HepG2 (cell line): ENCODE measurements around the gene DHX8. TPM values are rescaled to one million over a fixed set of nuclear protein-coding genes. Genes with fewer than 3 reads are reported as not detected.

Experiments
- ATAC-seq: fragments of 200-7000 bp; cut with Tn5 transposase; 3 replicates; pipeline ENCODE4 v1.9.1; 2020; ENCODE audit warnings: mild to moderate bottlenecking, moderate library complexity
- BruUV-seq: library from RNA; stranded (reverse); fragments of 400-500 nt; replicated peaks from 2 replicates; lab custom pipeline; 2021; lab: Mats Ljungman, UMichigan
- CTCF ChIA-PET: fragments of 300-600 bp; formaldehyde crosslinking; extraction: SDS; loops from one replicate; lab custom pipeline; 2021; ENCODE audit warnings: low total read pairs, inconsistent platforms, low intra/inter-chr PET ratio; lab: Yijun Ruan, JAX
- POLR2A ChIA-PET: fragments of 350-600 bp; sonication (Branson Sonifier 250); formaldehyde crosslinking; loops from one replicate; lab custom pipeline; 2020; ENCODE audit warnings: antibody characterized with exemption, inconsistent platforms; lab: Yijun Ruan, JAX
- DNase-seq: peaks from one replicate; pipeline ENCODE4 v3.0.0-alpha.2; 2015; ENCODE audit warnings: low spot score
- FAIRE-seq: peaks from 3 replicates; lab custom pipeline; 2011; peaks lifted over from hg19 to GRCh38; lab: Jason Lieb, UNC
- H2AFZ ChIP-seq: one replicate; pipeline ENCODE4 v1.6.1; 2011; ENCODE audit warnings: low read length, inconsistent platforms
- H3K27ac ChIP-seq: fragments of 300-600 bp; 3 replicates; pipeline ENCODE4 v1.8.0; 2011; ENCODE audit warnings: mixed run types, mild to moderate bottlenecking, mixed read lengths, low read length, inconsistent platforms; ENCODE audit not compliant: insufficient read depth; ENCODE audit errors: extremely low read length
- H3K27me3 ChIP-seq, 2 experiments: fragments of 200-600 bp in 1 of 2; 2 replicates in 1 of 2; 3 replicates in 1 of 2; pipeline versions ENCODE4 v1.6.0 to v1.8.0; 2011; ENCODE audit warnings: low read length in 2 of 2, mild to moderate bottlenecking in 2 of 2, moderate library complexity in 2 of 2, inconsistent platforms in 1 of 2; ENCODE audit not compliant: insufficient read depth in 2 of 2, control insufficient read depth in 1 of 2
- H3K36me3 ChIP-seq, 2 experiments: fragments of 200-600 bp in 1 of 2; replicated peaks in 1 of 2; 2 replicates in 1 of 2; 3 replicates in 1 of 2; pipeline versions ENCODE4 v1.5.1 to v1.8.0; 2011; ENCODE audit warnings: low read length in 2 of 2, inconsistent platforms in 1 of 2; ENCODE audit not compliant: insufficient read depth in 2 of 2, control insufficient read depth in 1 of 2
- H3K4me1 ChIP-seq: 2 replicates; pipeline ENCODE4 v1.5.1; 2012; ENCODE audit warnings: low read length, inconsistent platforms; ENCODE audit not compliant: insufficient read depth
- H3K4me2 ChIP-seq: 2 replicates; pipeline ENCODE4 v1.6.0; 2011; ENCODE audit warnings: low read depth, low read length, inconsistent platforms
- H3K4me3 ChIP-seq, 3 experiments: fragments of 200-600 bp in 1 of 3; sonication (generic), shearing (Covaris generic) in 1 of 3; replicated peaks in 1 of 3; 2 replicates each; pipeline ENCODE4 v1.5.1; 2011 to 2016; ENCODE audit warnings: low read length in 3 of 3, inconsistent platforms in 2 of 3, low read depth in 2 of 3, mild to moderate bottlenecking in 2 of 3, control low read depth in 1 of 3, mixed read lengths in 1 of 3; ENCODE audit not compliant: insufficient read depth in 1 of 3
- H3K79me2 ChIP-seq: one replicate; pipeline ENCODE4 v1.6.1; 2011; ENCODE audit warnings: low read length, inconsistent platforms; ENCODE audit not compliant: insufficient read depth
- H3K9ac ChIP-seq: 2 replicates; pipeline ENCODE4 v1.6.0; 2011; ENCODE audit warnings: mild to moderate bottlenecking, low read depth, low read length, inconsistent platforms; ENCODE audit not compliant: insufficient read depth
- H3K9me3 ChIP-seq: 2 replicates; pipeline ENCODE4 v1.5.1; 2012; ENCODE audit warnings: mild to moderate bottlenecking, low read length
- H4K20me1 ChIP-seq: 2 replicates; pipeline ENCODE4 v1.6.0; 2011; ENCODE audit warnings: inconsistent platforms, mild to moderate bottlenecking, low read length, moderate library complexity; ENCODE audit not compliant: insufficient read depth
- ERF ChIP-seq: IDR thresholded peaks from 2 replicates; pipeline ENCODE4 v1.6.1; 2018; ENCODE audit warnings: missing biosample characterization, missing genetic modification reagents
- FOSL2 ChIP-seq: sonication (generic); formaldehyde crosslinking; IDR thresholded peaks from 2 replicates; pipeline ENCODE4 v1.4.0; 2020; ENCODE audit warnings: missing genetic modification reagents
- NFKB2 ChIP-seq: sonication (generic); formaldehyde crosslinking; IDR thresholded peaks from 2 replicates; pipeline ENCODE4 v1.4.0; 2020; ENCODE audit warnings: missing genetic modification reagents, borderline replicate concordance
- POLR2G ChIP-seq: fragments of 200-400 bp; formaldehyde crosslinking; IDR thresholded peaks from 2 replicates; pipeline ENCODE4 v1.6.1; 2018; ENCODE audit warnings: mild to moderate bottlenecking, low read depth, low read length, moderate library complexity
- PRMT3 ChIP-seq: sonication (generic); formaldehyde crosslinking; IDR thresholded peaks from 2 replicates; pipeline ENCODE4 v1.8.1; 2022; ENCODE audit warnings: low read depth, mild to moderate bottlenecking, moderate library complexity, missing genetic modification reagents, borderline replicate concordance
- SP140L ChIP-seq: sonication (generic); formaldehyde crosslinking; IDR thresholded peaks from 2 replicates; pipeline ENCODE4 v1.4.0; 2020; ENCODE audit warnings: missing genetic modification reagents, borderline replicate concordance
- TBX2 ChIP-seq: sonication (generic); formaldehyde crosslinking; IDR thresholded peaks from 2 replicates; pipeline ENCODE4 v1.5.0; 2020; ENCODE audit warnings: missing genetic modification reagents, mild to moderate bottlenecking, borderline replicate concordance
- ZNF121 ChIP-seq: sonication (generic); formaldehyde crosslinking; IDR thresholded peaks from 2 replicates; pipeline ENCODE4 v1.5.0; 2020; ENCODE audit warnings: mild to moderate bottlenecking, missing genetic modification reagents
- WGBS: methylation state at CpG from one replicate; pipeline ENCODE4 v1.1.6; 2017; ENCODE audit warnings: low lambda C conversion rate; 5-methylcytosine and 5-hydroxymethylcytosine counted together
- in situ Hi-C: cut with HindIII; loops from 2 replicates; pipeline ENCODE4 v1.10.0; 2017; ENCODE audit warnings: low pct_unique_long_range_greater_than_20kb; ENCODE audit not compliant: extremely low pct_ligation_motif_present
- intact Hi-C: fragments of 100-400 bp; cut with micrococcal nuclease; formaldehyde crosslinking; loops from one replicate; pipeline ENCODE4 v1.10.0; 2022; ENCODE audit not compliant: unreplicated experiment
- polyA plus RNA-seq, 8 experiments: library from polyadenylated mRNA; depleted of rRNA in 3 of 8; stranded (reverse) in 7 of 8; unstranded in 1 of 8; fragments of >200 nt; fragmentation: Illumina TruSeq in 4 of 8; extraction: Trizol in 4 of 8; gene quantifications; 2 replicates each; pipeline versions ENCODE4 v1.2.1 to v1.2.3, GENCODE V29; 2011 to 2016; ENCODE audit warnings: low read depth in 4 of 8, missing spikeins in 1 of 8, mixed read lengths in 1 of 8; ENCODE audit not compliant: insufficient read depth in 1 of 8
- total RNA-seq, 5 experiments: library from RNA; depleted of rRNA; stranded (reverse); fragments of >200 nt; fragmentation: Illumina TruSeq; extraction: Trizol; gene quantifications; 2 replicates each; pipeline ENCODE4 v1.2.3, GENCODE V29; 2016; ENCODE audit warnings: low read depth in 1 of 5
- TF ChIP-seq, protein P1 (sequence below): sonication (generic); formaldehyde crosslinking; IDR thresholded peaks from 2 replicates; pipeline ENCODE4 v1.5.0; 2020; ENCODE audit warnings: mild to moderate bottlenecking, missing genetic modification reagents
- TF ChIP-seq, protein P2 (sequence below): sonication (generic); formaldehyde crosslinking; IDR thresholded peaks from 2 replicates; pipeline ENCODE4 v1.5.1; 2020; ENCODE audit warnings: mild to moderate bottlenecking, missing genetic modification reagents, borderline replicate concordance
- TF ChIP-seq, protein P3 (sequence below): IDR thresholded peaks from 2 replicates; pipeline ENCODE4 v1.6.1; 2012; ENCODE audit warnings: inconsistent platforms
- TF ChIP-seq, protein P4 (sequence below), 2 experiments: sonication (generic) in 1 of 2; formaldehyde crosslinking in 1 of 2; IDR thresholded peaks; 2 replicates each; pipeline versions ENCODE4 v1.4.0 to v1.6.1; 2018 to 2020; ENCODE audit warnings: missing genetic modification reagents in 2 of 2, borderline replicate concordance in 1 of 2, low read depth in 1 of 2, mild to moderate bottlenecking in 1 of 2, missing biosample characterization in 1 of 2

The DHX8 gene
- total and polyA plus RNA-seq, 2 of the 13 experiments (the other 11 are each of a cell fraction or from before 2014, with no cell fraction given): 24.8 to 48.9 TPM

DNA sequence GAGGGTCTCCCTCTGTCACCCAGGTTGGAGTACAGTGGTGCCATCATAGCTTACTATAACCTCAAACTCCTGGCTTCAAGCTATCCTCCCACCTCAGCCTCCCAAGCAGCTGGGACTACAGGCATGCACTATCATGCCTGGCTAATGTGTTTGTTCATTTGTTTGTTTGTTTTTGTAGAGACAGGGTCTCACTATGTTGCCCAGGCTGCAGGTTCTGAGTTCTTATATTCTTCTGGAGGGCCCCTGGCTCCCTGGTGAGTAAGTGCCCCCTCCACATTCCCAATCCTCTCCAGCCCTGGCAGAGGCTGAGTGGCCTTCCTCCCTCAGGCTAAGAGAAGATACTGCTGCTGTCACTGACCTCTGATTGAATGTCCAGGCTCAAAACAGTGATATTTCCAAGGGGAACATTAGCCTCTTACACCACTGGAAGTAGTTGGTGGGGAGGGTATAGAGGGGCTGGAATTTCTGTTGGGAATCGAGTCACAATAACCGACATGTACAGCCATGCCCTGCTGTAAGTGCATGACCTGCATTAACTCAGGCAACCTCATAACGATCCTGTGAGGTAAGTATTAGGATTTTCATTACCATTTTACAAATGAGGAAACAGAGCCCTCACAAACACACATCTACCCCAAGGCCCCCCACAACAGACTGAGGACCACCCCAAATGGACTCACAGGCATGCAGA is 65.1 kb downstream of the DHX8 start:
- Histone ChIP-seq H3K4me2 (no peak overlapping the region), H3K9ac (no peak overlapping the region), H3K79me2 (peaks cover 16% of the 10 kb centered on the region), H3K36me3 (no peaks in the 10 kb centered on the region), H3K4me1 (peaks cover 74% of the 10 kb centered on the region), H4K20me1 (no peaks in the 10 kb centered on the region), H3K27me3 (peaks cover 0 to 3% of the 10 kb centered on the region in 2 experiments; a peak in 1 of 5 replicates), H3K9me3 (no peaks in the 10 kb centered on the region), H2AFZ (no peak overlapping the region), H3K27ac (no peak overlapping the region), H3K4me3 (no peak overlapping the region)
- FAIRE-seq (no peak), DNase-seq (no peak), ATAC-seq (no peak)
- 85% methylated on average over 3 of the region's 3 CpGs for WGBS
- TF ChIP-seq NFKB2 (CRISPR knock-in tag): no peak
- no peak for TF ChIP-seq FOSL2 (CRISPR knock-in tag)
- no peak for TF ChIP-seq SP140L
- TF ChIP-seq, protein P1, sequence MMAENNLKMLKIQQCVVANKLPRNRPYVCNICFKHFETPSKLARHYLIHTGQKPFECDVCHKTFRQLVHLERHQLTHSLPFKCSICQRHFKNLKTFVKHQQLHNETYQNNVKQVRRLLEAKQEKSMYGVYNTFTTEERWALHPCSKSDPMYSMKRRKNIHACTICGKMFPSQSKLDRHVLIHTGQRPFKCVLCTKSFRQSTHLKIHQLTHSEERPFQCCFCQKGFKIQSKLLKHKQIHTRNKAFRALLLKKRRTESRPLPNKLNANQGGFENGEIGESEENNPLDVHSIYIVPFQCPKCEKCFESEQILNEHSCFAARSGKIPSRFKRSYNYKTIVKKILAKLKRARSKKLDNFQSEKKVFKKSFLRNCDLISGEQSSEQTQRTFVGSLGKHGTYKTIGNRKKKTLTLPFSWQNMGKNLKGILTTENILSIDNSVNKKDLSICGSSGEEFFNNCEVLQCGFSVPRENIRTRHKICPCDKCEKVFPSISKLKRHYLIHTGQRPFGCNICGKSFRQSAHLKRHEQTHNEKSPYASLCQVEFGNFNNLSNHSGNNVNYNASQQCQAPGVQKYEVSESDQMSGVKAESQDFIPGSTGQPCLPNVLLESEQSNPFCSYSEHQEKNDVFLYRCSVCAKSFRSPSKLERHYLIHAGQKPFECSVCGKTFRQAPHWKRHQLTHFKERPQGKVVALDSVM: peak; percentile 62; the same call in 1 of the 2 replicates
- 0 out of 2 replicates have a peak, but pooled peaks have one; percentile 5 for TF ChIP-seq ERF
- TF ChIP-seq ZNF121 (CRISPR knock-in tag): peak; percentile 96
- no peak for TF ChIP-seq PRMT3
- TF ChIP-seq, protein P2, sequence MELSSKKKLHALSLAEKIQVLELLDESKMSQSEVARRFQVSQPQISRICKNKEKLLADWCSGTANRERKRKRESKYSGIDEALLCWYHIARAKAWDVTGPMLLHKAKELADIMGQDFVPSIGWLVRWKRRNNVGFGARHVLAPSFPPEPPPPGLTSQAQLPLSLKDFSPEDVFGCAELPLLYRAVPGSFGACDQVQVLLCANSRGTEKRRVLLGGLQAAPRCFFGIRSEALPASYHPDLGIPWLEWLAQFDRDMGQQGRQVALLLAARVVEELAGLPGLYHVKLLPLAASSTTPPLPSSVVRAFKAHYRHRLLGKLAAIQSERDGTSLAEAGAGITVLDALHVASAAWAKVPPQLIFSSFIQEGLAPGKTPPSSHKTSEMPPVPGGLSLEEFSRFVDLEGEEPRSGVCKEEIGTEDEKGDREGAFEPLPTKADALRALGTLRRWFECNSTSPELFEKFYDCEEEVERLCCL (CRISPR knock-in tag): no peak
- TF ChIP-seq, protein P3, sequence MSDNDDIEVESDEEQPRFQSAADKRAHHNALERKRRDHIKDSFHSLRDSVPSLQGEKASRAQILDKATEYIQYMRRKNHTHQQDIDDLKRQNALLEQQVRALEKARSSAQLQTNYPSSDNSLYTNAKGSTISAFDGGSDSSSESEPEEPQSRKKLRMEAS: peak; percentile 7; the same call in 1 of the 2 replicates
- TF ChIP-seq, protein P4, sequence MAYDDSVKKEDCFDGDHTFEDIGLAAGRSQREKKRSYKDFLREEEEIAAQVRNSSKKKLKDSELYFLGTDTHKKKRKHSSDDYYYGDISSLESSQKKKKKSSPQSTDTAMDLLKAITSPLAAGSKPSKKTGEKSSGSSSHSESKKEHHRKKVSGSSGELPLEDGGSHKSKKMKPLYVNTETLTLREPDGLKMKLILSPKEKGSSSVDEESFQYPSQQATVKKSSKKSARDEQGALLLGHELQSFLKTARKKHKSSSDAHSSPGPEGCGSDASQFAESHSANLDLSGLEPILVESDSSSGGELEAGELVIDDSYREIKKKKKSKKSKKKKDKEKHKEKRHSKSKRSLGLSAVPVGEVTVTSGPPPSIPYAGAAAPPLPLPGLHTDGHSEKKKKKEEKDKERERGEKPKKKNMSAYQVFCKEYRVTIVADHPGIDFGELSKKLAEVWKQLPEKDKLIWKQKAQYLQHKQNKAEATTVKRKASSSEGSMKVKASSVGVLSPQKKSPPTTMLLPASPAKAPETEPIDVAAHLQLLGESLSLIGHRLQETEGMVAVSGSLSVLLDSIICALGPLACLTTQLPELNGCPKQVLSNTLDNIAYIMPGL (CRISPR knock-in tag; IDR thresholded peaks at IDR 0.05; ENCODE audit: borderline replicate concordance in 1 of 2, low read depth in 1 of 2): no peak
- TF ChIP-seq POLR2G: no peak
- TF ChIP-seq TBX2 (CRISPR knock-in tag): 0 out of 2 replicates have a peak, but pooled peaks have one; percentile 25
- intact Hi-C loops: no loop called here
- CTCF ChIA-PET: no interaction called here
- in situ Hi-C loops: no loop called here
- BruUV-seq: no TSS peak
- POLR2A ChIA-PET: interaction anchor here (0.8 to 28.7 kb wide), 3 partner anchors 16 to 136 kb away, joined by 3 to 1546 read pairs (median 3); no protein-coding TSS in a partner anchor
